SK-N-MC (cell line): ENCODE results near the gene MYO1D.

Experiments used
- DNase-seq: peaks from one replicate; pipeline ENCODE4 v3.0.0-alpha.2; 2011; ENCODE audit warnings: low read depth, low spot score
- H3K27ac ChIP-seq: fragments of 200-600 bp; sonication (generic); 2 replicates; pipeline ENCODE4 v1.5.1; 2016; ENCODE audit warnings: mixed run types
- H3K36me3 ChIP-seq: fragments of 200-600 bp; sonication (generic); 2 replicates; pipeline ENCODE4 v1.6.1; 2017; ENCODE audit warnings: antibody characterized with exemption, low read length, mixed read lengths; ENCODE audit not compliant: insufficient read depth
- H3K4me3 ChIP-seq: fragments of 200-600 bp; sonication (generic); 2 replicates; pipeline ENCODE4 v1.5.1; 2016
- H3K9ac ChIP-seq: fragments of 200-600 bp; sonication (generic); 2 replicates; pipeline ENCODE4 v1.8.0; 2017; ENCODE audit warnings: mixed run types, mixed read lengths; ENCODE audit not compliant: insufficient read length
- H3K9me3 ChIP-seq: fragments of 200-600 bp; sonication (generic); 2 replicates; pipeline ENCODE4 v1.6.1; 2017; ENCODE audit warnings: low read depth, mild to moderate bottlenecking, antibody characterized with exemption, low read length, moderate library complexity, mixed read lengths
- EZH2 ChIP-seq: fragments of 200-600 bp; sonication (generic); IDR thresholded peaks from one replicate; pipeline ENCODE4 v1.6.1; 2017; ENCODE audit warnings: antibody characterized with exemption
- FOXP2 ChIP-seq: optimal IDR thresholded peaks from 2 replicates; pipeline ENCODE3; 2011; ENCODE audit warnings: mild to moderate bottlenecking, moderate library complexity; ENCODE audit not compliant: insufficient read depth; ENCODE audit errors: extremely low read length, control extremely low read depth
- POLR2AphosphoS5 ChIP-seq: IDR thresholded peaks from 2 replicates; pipeline ENCODE4 v1.6.1; 2012; ENCODE audit warnings: mild to moderate bottlenecking, low read depth, low read length, borderline replicate concordance

Gene MYO1D

DNA sequence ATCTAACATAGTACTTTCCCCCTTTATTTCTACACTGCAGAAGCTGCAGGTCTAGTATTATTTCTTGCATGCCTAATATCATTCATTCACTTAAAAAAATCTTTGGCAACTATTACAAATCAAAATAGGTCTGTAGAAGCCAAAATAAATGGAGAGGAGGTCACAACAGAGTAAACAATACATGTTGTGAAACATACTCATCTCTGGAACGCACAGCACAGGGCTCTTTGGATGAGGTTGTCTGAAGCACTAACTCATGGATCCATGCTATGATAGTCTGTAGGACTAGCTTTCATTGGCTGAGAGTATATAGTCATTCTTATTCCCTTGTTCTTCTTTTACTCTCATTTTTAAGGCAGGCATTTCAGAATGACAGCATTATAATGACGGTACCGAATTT is 21.3 kb downstream of the MYO1D start:
- Histone ChIP-seq H3K27ac (no peak overlapping the region), H3K4me3 (no peak overlapping the region), H3K9me3 (no peaks in the 10 kb centered on the region), H3K36me3 (no peaks in the 10 kb centered on the region), H3K9ac (no peak overlapping the region)
- DNase-seq = no peak
- no peak for TF ChIP-seq POLR2AphosphoS5
- TF ChIP-seq FOXP2 = no peak
- no peak for TF ChIP-seq EZH2

DNA sequence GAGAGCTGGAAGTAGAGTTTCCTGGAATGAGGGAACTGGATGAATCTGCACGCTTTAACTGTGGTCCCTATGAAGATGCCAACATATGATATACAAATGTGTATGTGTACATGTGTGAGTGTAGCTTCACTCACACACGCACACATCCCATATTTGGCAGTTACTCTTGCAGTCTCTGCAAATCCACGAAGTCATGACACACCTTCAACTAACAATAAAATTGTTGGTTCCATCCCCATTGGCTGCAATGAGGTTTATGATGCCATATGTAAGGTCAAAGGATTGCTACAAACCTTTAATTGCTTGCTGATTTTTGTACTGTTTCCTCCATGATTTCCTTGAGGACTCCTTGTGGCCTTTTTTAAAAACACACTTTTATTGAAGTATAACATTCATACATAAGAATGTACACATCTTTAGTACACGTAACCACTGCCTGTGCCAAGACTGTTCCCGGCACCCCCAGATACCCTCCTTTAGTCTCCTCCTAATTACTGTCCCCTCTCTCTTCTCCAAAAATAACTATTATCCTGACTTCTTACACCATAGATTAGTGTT is 22.0 kb downstream of the MYO1D start:
- Histone ChIP-seq H3K27ac (no peak overlapping the region), H3K36me3 (no peaks in the 10 kb centered on the region), H3K9ac (no peak overlapping the region), H3K4me3 (no peak overlapping the region), H3K9me3 (no peaks in the 10 kb centered on the region)
- no peak for DNase-seq
- TF ChIP-seq POLR2AphosphoS5 (no peak), EZH2 (no peak), FOXP2 (no peak)

DNA sequence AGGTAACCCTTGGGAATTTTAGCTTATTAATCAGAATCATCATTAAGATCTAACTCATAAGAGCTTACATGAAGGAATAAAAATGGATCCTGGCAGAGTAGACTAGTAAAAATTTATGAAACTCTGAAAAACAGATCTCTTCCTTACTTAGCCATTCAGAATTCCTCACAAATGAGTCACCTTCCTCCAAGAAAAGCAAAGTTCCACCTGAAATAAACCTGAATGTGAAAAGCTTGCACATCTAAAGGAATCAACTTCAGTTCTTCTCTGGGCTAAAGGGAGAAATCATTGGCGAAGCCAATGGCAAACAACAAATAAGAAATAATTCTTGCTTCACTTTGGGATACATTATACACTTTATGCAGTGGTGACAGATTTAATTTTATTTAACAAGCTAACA is 22.7 kb downstream of the MYO1D start:
- Histone ChIP-seq H3K4me3 (no peak overlapping the region), H3K36me3 (no peaks in the 10 kb centered on the region), H3K27ac (no peak overlapping the region), H3K9ac (no peak overlapping the region), H3K9me3 (no peaks in the 10 kb centered on the region)
- no peak for DNase-seq
- TF ChIP-seq POLR2AphosphoS5 (no peak), FOXP2 (no peak), EZH2 (no peak)

DNA sequence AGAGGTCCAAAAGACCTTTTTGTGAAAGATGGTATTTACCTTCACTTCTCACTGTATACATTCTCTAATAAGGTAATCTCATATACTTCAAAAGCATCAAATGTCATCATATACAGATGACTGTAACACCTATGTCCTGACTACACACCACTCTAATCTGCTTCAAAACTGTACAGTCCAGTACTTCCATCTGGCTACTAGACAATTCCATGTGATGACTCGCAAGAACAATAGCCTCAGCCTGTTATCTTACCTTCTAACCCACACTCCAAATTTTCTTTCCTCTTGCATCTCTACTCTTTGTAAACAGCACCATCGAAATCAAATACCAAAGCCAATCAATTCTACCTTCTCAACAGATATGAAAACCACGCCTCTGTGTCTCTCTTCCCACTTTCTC is 24.1 kb downstream of the MYO1D start:
- Histone ChIP-seq H3K36me3 (no peaks in the 10 kb centered on the region), H3K9me3 (no peaks in the 10 kb centered on the region), H3K4me3 (no peak overlapping the region), H3K9ac (no peak overlapping the region), H3K27ac (no peak overlapping the region)
- TF ChIP-seq EZH2 (no peak), POLR2AphosphoS5 (no peak), FOXP2 (no peak)
- DNase-seq = no peak

DNA sequence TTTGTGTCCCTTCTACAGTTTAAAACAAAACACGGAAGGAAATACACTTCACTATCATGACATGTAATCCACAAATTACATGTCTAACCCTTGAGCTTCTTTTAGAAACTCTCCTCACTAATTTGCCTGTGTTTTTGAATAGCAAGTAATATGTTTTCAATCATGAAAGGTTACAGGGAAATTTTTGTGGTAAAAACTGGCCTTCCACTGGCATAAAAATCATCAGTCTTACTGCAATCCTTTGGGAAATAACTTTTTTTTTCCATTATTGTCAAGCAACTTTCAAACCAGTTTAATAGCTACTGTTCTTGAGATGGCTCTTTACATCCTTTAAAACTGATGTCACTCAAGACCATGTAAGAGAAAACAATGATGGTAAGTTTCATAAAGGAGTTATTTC is 27.0 kb downstream of the MYO1D start:
- H3K27ac ChIP-seq = no peak overlapping the region
- H3K9ac ChIP-seq = no peak overlapping the region
- TF ChIP-seq EZH2 = no peak
- no peak for TF ChIP-seq FOXP2
- no peak for TF ChIP-seq POLR2AphosphoS5
- no peaks in the 10 kb centered on the region for H3K36me3 ChIP-seq
- no peak overlapping the region for H3K4me3 ChIP-seq
- no peak for DNase-seq
- no peaks in the 10 kb centered on the region for H3K9me3 ChIP-seq

DNA sequence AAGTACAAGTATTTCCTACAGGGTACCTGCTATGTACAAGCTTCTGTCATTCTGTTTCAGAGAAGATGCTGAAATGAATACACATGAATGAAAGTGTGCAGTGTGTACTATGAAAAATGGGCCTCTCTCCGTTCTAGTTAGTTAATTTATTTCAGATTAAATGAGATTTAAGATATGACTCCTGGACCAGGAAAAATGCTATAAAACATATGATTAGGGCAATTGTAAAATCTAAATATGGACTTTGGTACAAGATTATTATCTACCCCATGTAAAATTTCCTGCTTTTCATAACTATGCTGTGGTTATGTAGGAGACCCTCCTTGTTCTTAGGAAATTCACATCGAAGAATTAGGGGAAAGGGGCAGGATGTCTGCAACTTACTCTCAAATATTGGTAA is 28.9 kb downstream of the MYO1D start:
- H3K9me3 ChIP-seq = no peaks in the 10 kb centered on the region
- H3K36me3 ChIP-seq = no peaks in the 10 kb centered on the region
- H3K9ac ChIP-seq = no peak overlapping the region
- no peak overlapping the region for H3K4me3 ChIP-seq
- H3K27ac ChIP-seq = no peak overlapping the region
- TF ChIP-seq POLR2AphosphoS5 (no peak), FOXP2 (no peak), EZH2 (no peak)
- no peak for DNase-seq

DNA sequence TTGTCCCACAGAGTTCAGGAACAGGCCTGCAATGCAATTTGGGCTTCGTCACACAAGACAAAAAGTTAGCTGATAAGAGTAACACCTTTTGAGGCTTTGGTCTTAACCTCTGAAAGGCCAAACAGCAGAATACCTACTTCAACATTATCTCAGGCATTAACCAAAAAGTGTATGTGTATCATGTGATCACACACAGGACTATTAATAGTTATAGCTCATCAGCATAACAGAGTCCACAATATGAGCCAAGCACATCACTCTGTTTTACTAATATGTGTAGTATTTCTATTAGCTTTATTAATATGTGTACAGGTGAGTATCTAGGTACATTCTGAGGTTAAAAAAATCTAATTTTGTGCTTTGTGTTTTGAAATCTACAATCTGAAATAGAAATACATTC is 30.8 kb downstream of the MYO1D start:
- TF ChIP-seq POLR2AphosphoS5 (no peak), EZH2 (no peak), FOXP2 (no peak)
- H3K4me3 ChIP-seq = no peak overlapping the region
- no peak overlapping the region for H3K27ac ChIP-seq
- H3K9me3 ChIP-seq = no peaks in the 10 kb centered on the region
- H3K36me3 ChIP-seq = no peaks in the 10 kb centered on the region
- H3K9ac ChIP-seq = no peak overlapping the region
- no peak for DNase-seq

DNA sequence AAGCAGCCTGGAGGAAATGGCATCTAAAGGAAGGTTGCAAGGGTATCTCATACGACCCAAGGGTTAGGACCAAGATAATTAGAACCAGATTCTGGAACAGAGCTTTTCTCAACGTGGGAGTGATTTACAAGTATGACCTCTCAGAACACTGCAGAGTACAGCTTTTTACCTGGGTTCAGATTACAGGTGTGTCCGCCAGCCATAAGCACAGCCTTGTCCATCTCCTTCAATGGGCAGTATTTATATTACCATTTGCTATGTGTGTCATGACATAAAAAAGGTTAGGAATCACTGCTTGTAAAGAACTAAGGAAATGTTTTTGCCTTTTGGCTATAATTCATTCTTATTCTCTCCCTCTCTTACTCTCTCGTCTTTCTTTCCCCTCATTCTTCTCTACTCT is 36.7 kb downstream of the MYO1D start:
- no peaks in the 10 kb centered on the region for H3K36me3 ChIP-seq
- no peak overlapping the region for H3K27ac ChIP-seq
- DNase-seq = no peak
- TF ChIP-seq FOXP2 (no peak), POLR2AphosphoS5 (no peak), EZH2 (no peak)
- H3K4me3 ChIP-seq = no peak overlapping the region
- no peaks in the 10 kb centered on the region for H3K9me3 ChIP-seq
- no peak overlapping the region for H3K9ac ChIP-seq

DNA sequence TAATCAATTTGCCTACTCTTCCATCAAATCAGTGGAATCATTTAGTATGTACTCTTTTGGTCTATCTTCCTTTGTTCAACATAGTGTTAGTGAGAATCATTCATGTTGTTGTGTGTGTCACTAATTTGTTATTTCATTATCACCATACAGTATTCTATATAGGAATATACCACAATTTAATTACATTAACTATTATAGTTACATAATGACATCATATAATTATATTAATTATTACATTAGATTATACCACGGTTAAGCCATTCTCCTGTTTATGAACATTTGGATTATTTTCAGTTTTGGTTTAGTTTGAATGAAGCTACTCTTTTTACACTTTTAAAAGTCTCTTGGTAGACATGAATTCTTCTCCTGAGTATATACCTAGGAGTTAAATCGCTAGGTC is 40.4 kb downstream of the MYO1D start:
- no peak for DNase-seq
- no peak overlapping the region for H3K4me3 ChIP-seq
- TF ChIP-seq POLR2AphosphoS5 (no peak), EZH2 (no peak), FOXP2 (no peak)
- H3K27ac ChIP-seq = no peak overlapping the region
- H3K36me3 ChIP-seq = no peaks in the 10 kb centered on the region
- H3K9me3 ChIP-seq = no peaks in the 10 kb centered on the region
- H3K9ac ChIP-seq = no peak overlapping the region
